K562 (cell line): ENCODE results near the gene ZNF92. TPM values are rescaled to one million over a fixed set of nuclear protein-coding genes. Genes with fewer than 3 reads are reported as not detected.

ENCODE experiments used
- ATAC-seq: fragments of 200-7000 bp; cut with Tn5 transposase; 3 replicates; pipeline ENCODE4 v1.9.1; 2020; ENCODE audit warnings: moderate library complexity
- BruUV-seq: library from RNA; stranded (reverse); fragments of 400-500 nt; replicated peaks from 2 replicates; lab custom pipeline; 2021; lab: Mats Ljungman, UMichigan
- CTCF ChIA-PET: fragments of 300-600 bp; formaldehyde crosslinking; extraction: SDS; loops from one replicate; lab custom pipeline; 2021; ENCODE audit warnings: low intra/inter-chr PET ratio; lab: Yijun Ruan, JAX
- POLR2A ChIA-PET: fragments of 300-600, 350-650 bp; sonication (Branson Sonifier 250); formaldehyde crosslinking; extraction: SDS; loops from one replicate; lab custom pipeline; 2021; ENCODE audit warnings: antibody characterized with exemption, inconsistent platforms; lab: Yijun Ruan, JAX
- DNase-seq, 4 experiments: peaks; one replicate each; pipeline versions ENCODE4 v3.0.0 to v3.0.0-alpha.2; 2011 to 2018; ENCODE audit warnings: low spot score in 3 of 4, mixed read lengths in 3 of 4; ENCODE audit errors: extremely low read depth in 1 of 4
- FAIRE-seq: peaks from 2 replicates; lab custom pipeline; 2011; peaks lifted over from hg19 to GRCh38; lab: Jason Lieb, UNC
- H2AFZ ChIP-seq: 2 replicates; pipeline ENCODE4 v1.6.0; 2011; ENCODE audit warnings: low read depth, low read length, control low read depth, inconsistent platforms
- H3K27ac ChIP-seq: fragments of 200-600 bp; 3 replicates; pipeline ENCODE4 v1.8.0; 2011; ENCODE audit warnings: low read depth, mild to moderate bottlenecking, control low read depth, inconsistent platforms, low read length, moderate library complexity, mixed read lengths; ENCODE audit errors: extremely low read depth
- H3K27me3 ChIP-seq, 2 experiments: fragments of 300-600 bp in 1 of 2; 2 replicates in 1 of 2; 3 replicates in 1 of 2; pipeline versions ENCODE4 v1.6.0 to v1.8.0; 2011; ENCODE audit warnings: inconsistent platforms in 2 of 2, low read length in 2 of 2, mild to moderate bottlenecking in 1 of 2, mixed read lengths in 1 of 2, moderate library complexity in 1 of 2; ENCODE audit not compliant: control insufficient read depth in 2 of 2, insufficient read depth in 2 of 2
- H3K36me3 ChIP-seq: fragments of 300-600 bp; 3 replicates; pipeline ENCODE4 v1.8.0; 2011; ENCODE audit warnings: mild to moderate bottlenecking, low read length, inconsistent platforms; ENCODE audit not compliant: control insufficient read depth, insufficient read depth
- H3K4me1 ChIP-seq, 2 experiments: fragments of 200-600 bp in 1 of 2; replicated peaks in 1 of 2; 2 replicates in 1 of 2; 3 replicates in 1 of 2; pipeline versions ENCODE4 v1.5.1 to v1.8.0; 2011; ENCODE audit warnings: inconsistent platforms in 2 of 2, low read length in 2 of 2, mild to moderate bottlenecking in 1 of 2, mixed read lengths in 1 of 2, moderate library complexity in 1 of 2; ENCODE audit not compliant: control insufficient read depth in 2 of 2, insufficient read depth in 2 of 2
- H3K4me2 ChIP-seq: 2 replicates; pipeline ENCODE4 v1.6.1; 2011; ENCODE audit warnings: low read length, control low read depth, inconsistent platforms, mixed read lengths; ENCODE audit not compliant: insufficient read depth
- H3K4me3 ChIP-seq: fragments of 200-600 bp; sonication (generic), shearing (Covaris generic); 2 replicates; pipeline ENCODE4 v1.5.1; 2016; ENCODE audit warnings: control low read depth, inconsistent platforms
- H3K79me2 ChIP-seq: fragments of 200-600 bp; 3 replicates; pipeline ENCODE4 v1.8.0; 2011; ENCODE audit warnings: low read length, inconsistent platforms; ENCODE audit not compliant: control insufficient read depth, insufficient read depth
- H3K9ac ChIP-seq, 2 experiments: 2 replicates each; pipeline versions ENCODE4 v1.6.0 to v1.6.1; 2011; ENCODE audit warnings: low read depth in 2 of 2, low read length in 2 of 2, control low read depth in 1 of 2, inconsistent platforms in 1 of 2, mild to moderate bottlenecking in 1 of 2, mixed read lengths in 1 of 2; ENCODE audit not compliant: insufficient read depth in 1 of 2
- H3K9me1 ChIP-seq: one replicate; pipeline ENCODE4 v1.6.0; 2011; ENCODE audit warnings: inconsistent platforms, mild to moderate bottlenecking, low read length, moderate library complexity; ENCODE audit not compliant: control insufficient read depth, insufficient read depth
- H3K9me3 ChIP-seq: replicated peaks from 2 replicates; pipeline ENCODE4 v1.5.1; 2011; ENCODE audit warnings: low read depth, low read length, inconsistent platforms; ENCODE audit not compliant: control insufficient read depth, insufficient read depth
- H4K20me1 ChIP-seq: replicated peaks from 2 replicates; pipeline ENCODE4 v1.6.1; 2011; ENCODE audit warnings: low read length, inconsistent platforms, mixed read lengths; ENCODE audit not compliant: control insufficient read depth, insufficient read depth
- ATF1 ChIP-seq, 2 experiments: fragments of 450-650 bp in 1 of 2; IDR thresholded peaks; 2 replicates each; pipeline ENCODE4 v1.6.1; 2016; ENCODE audit warnings: missing compliant biosample characterization in 1 of 2, missing genetic modification characterization in 1 of 2
- CTBP1 ChIP-seq: fragments of 450-650 bp; IDR thresholded peaks from 2 replicates; pipeline ENCODE4 v1.6.1; 2016; ENCODE audit warnings: borderline replicate concordance
- DDX20 ChIP-seq: fragments of 450-650 bp; IDR thresholded peaks from 2 replicates; pipeline ENCODE4 v1.6.1; 2016; ENCODE audit warnings: missing genetic modification characterization, low read depth, mild to moderate bottlenecking, missing compliant biosample characterization, moderate library complexity
- DMBX1 ChIP-seq: fragments of 250-450 bp; sonication (Bioruptor Pico); IDR thresholded peaks from 2 replicates; pipeline ENCODE4 v1.8.0; 2022; ENCODE audit warnings: inconsistent platforms, mild to moderate bottlenecking, moderate library complexity, borderline replicate concordance
- KLF10 ChIP-seq: fragments of 250-450 bp; sonication (Bioruptor Pico); IDR thresholded peaks from 2 replicates; pipeline ENCODE4 v1.6.1; 2021; ENCODE audit warnings: matching md5 sums
- NR2C1 ChIP-seq, 2 experiments: fragments of 450-650 bp; IDR thresholded peaks; 2 replicates each; pipeline ENCODE4 v1.6.1; 2017; ENCODE audit warnings: mild to moderate bottlenecking in 2 of 2, antibody characterized with exemption in 1 of 2, inconsistent platforms in 1 of 2, missing compliant biosample characterization in 1 of 2, missing genetic modification characterization in 1 of 2
- PTTG1 ChIP-seq: fragments of 450-650 bp; IDR thresholded peaks from 2 replicates; pipeline ENCODE4 v1.6.1; 2016; ENCODE audit warnings: low read depth, mild to moderate bottlenecking, missing genetic modification characterization, missing compliant biosample characterization
- ZFPM2 ChIP-seq: fragments of 250-450 bp; sonication (Bioruptor Pico); IDR thresholded peaks from 2 replicates; pipeline ENCODE4 v1.5.1; 2022; ENCODE audit warnings: mild to moderate bottlenecking
- ZNF239 ChIP-seq: fragments of 250-450 bp; sonication (Bioruptor Pico); IDR thresholded peaks from 2 replicates; pipeline ENCODE4 v1.4.0; 2020; ENCODE audit warnings: mild to moderate bottlenecking
- ZNF41 ChIP-seq: fragments of 250-450 bp; sonication (Bioruptor Pico); conservative IDR thresholded peaks from 2 replicates; pipeline ENCODE4 v1.4.0; 2020; ENCODE audit warnings: mild to moderate bottlenecking
- ZNF79 ChIP-seq: fragments of 250-450 bp; sonication (Bioruptor Pico); IDR thresholded peaks from 2 replicates; pipeline ENCODE4 v1.4.0; 2020; ENCODE audit warnings: low read depth, mild to moderate bottlenecking, moderate library complexity
- WGBS: fragments of 100-300 bp; shearing (Covaris generic); methylation state at CpG from one replicate; pipeline ENCODE4 v1.1.6; 2016; ENCODE audit warnings: low coverage, mixed read lengths; ENCODE audit not compliant: insufficient coverage; ENCODE audit errors: missing lambda C conversion rate; 5-methylcytosine and 5-hydroxymethylcytosine counted together
- in situ Hi-C: fragments of 300-500 bp; cut with MboI; formaldehyde crosslinking; loops from 4 replicates; pipeline ENCODE4 v1.15.0; 2018; ENCODE audit warnings: inconsistent platforms, mixed read lengths
- intact Hi-C: fragments of 100-400 bp; cut with micrococcal nuclease; formaldehyde crosslinking; loops from 2 replicates; pipeline ENCODE4 v1.14.2; 2022
- polyA plus RNA-seq, 8 experiments: library from polyadenylated mRNA; depleted of rRNA in 4 of 8; stranded (reverse) in 5 of 8; unstranded in 3 of 8; fragments of >200 nt; fragmentation: Nextera tagmentation in 2 of 8; fragmentation: Illumina TruSeq in 1 of 8; extraction: Ambion mirVana in 2 of 8; extraction: Trizol in 1 of 8; gene quantifications; 2 replicates each; pipeline versions ENCODE4 v1.2.1 to v1.2.3, GENCODE V29; 2011 to 2014; ENCODE audit warnings: inconsistent platforms in 1 of 8, missing spikeins in 1 of 8
- total RNA-seq, 7 experiments: library from RNA; depleted of rRNA in 6 of 7; stranded (reverse); fragments of >200 nt in 6 of 7; fragmentation: Illumina TruSeq in 2 of 7; extraction: Trizol in 2 of 7; gene quantifications; 2 replicates each; pipeline versions ENCODE4 v1.2.1 to v1.2.3, GENCODE V29; 2011 to 2021; ENCODE audit warnings: low replicate concordance in 1 of 7
- TF ChIP-seq, protein P1 (sequence below): fragments of 200-800 bp; sonication (Bioruptor generic); IDR thresholded peaks from 2 replicates; pipeline ENCODE4 v1.6.1; 2017; ENCODE audit warnings: missing genetic modification characterization, missing compliant biosample characterization
- TF ChIP-seq, protein P2 (sequence below): fragments of 450-650 bp; IDR thresholded peaks from 2 replicates; pipeline ENCODE4 v1.6.1; 2016; ENCODE audit warnings: missing biosample characterization, missing genetic modification characterization
- TF ChIP-seq, protein P3 (sequence below): fragments of 450-650 bp; formaldehyde crosslinking; IDR thresholded peaks from 2 replicates; pipeline ENCODE4 v1.4.0; 2022; ENCODE audit warnings: missing genetic modification characterization
- TF ChIP-seq, protein P4 (sequence below): fragments of 250-450 bp; sonication (Bioruptor Pico); IDR thresholded peaks from 2 replicates; pipeline ENCODE4 v1.4.0; 2020
- TF ChIP-seq, protein P5 (sequence below), 3 experiments: fragments of 200-800 bp in 1 of 3; sonication (Bioruptor generic) in 1 of 3; sonication (generic) in 1 of 3; formaldehyde crosslinking in 1 of 3; IDR thresholded peaks; 2 replicates each; pipeline versions ENCODE4 v1.6.1 to v1.8.0; 2016 to 2022; ENCODE audit warnings: mild to moderate bottlenecking in 2 of 3, missing compliant biosample characterization in 2 of 3, missing genetic modification characterization in 2 of 3, missing genetic modification reagents in 1 of 3

Gene ZNF92
- total and polyA plus RNA-seq, 9 of the 15 experiments (the other 6 are each of a cell fraction or from before 2014, with no cell fraction given), result 8.9 to 29.4 (median 12.5) TPM

DNA sequence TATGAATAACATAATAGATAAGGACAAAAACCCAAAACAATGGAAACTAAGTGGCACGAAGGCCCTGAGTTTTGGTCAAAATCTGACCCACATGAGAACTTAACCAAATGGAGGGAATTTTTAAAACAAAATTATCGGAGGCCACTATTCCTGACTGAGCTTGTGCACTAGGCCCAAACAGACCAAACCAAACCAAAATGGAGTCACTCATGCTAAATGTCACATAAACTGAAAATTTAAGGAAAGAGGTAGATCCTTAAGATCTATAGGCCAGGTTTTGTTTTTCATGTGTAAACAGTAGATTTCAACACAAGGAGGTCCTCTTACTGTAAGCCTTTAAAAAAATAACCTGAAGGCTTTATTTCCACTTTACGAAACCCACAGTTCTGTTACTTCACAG lies 3.8 kb upstream of the ZNF92 start:
- in situ Hi-C loops, result no loop called here
- H3K4me1 ChIP-seq, result no peaks in the 10 kb centered on the region; a peak in 2 of 5 replicates
- CTCF ChIA-PET, result no interaction called here
- no peak overlapping the region for H3K27ac ChIP-seq
- no peak overlapping the region for H2AFZ ChIP-seq
- DNase-seq, result no peak
- H3K36me3 ChIP-seq, result no peaks in the 10 kb centered on the region
- ATAC-seq, result no peak
- POLR2A ChIA-PET, result no interaction called here
- H3K9me1 ChIP-seq, result no peaks in the 10 kb centered on the region
- no peak for FAIRE-seq
- H3K9ac ChIP-seq, result no peak overlapping the region
- WGBS, result 80% methylated on average over 3 of the region's 3 CpGs
- no TSS peak for BruUV-seq
- no peaks in the 10 kb centered on the region for H3K27me3 ChIP-seq
- peaks cover 12% of the 10 kb centered on the region for H3K79me2 ChIP-seq
- intact Hi-C loops, result no loop called here
- no peaks in the 10 kb centered on the region for H3K9me3 ChIP-seq
- no peak overlapping the region for H3K4me3 ChIP-seq
- H3K4me2 ChIP-seq, result no peak overlapping the region
- no peaks in the 10 kb centered on the region for H4K20me1 ChIP-seq
- TF ChIP-seq NR2C1 (IDR thresholded peaks at IDR 0.05), result no peak
- peak; percentile 25; the same call in 1 of the 2 replicates for TF ChIP-seq NR2C1 (tag; IDR thresholded peaks at IDR 0.05)
- TF ChIP-seq, protein P1, sequence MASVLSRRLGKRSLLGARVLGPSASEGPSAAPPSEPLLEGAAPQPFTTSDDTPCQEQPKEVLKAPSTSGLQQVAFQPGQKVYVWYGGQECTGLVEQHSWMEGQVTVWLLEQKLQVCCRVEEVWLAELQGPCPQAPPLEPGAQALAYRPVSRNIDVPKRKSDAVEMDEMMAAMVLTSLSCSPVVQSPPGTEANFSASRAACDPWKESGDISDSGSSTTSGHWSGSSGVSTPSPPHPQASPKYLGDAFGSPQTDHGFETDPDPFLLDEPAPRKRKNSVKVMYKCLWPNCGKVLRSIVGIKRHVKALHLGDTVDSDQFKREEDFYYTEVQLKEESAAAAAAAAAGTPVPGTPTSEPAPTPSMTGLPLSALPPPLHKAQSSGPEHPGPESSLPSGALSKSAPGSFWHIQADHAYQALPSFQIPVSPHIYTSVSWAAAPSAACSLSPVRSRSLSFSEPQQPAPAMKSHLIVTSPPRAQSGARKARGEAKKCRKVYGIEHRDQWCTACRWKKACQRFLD (CRISPR knock-in tag), result peak; percentile 61; the same call in 1 of the 2 replicates
- TF ChIP-seq, protein P2, sequence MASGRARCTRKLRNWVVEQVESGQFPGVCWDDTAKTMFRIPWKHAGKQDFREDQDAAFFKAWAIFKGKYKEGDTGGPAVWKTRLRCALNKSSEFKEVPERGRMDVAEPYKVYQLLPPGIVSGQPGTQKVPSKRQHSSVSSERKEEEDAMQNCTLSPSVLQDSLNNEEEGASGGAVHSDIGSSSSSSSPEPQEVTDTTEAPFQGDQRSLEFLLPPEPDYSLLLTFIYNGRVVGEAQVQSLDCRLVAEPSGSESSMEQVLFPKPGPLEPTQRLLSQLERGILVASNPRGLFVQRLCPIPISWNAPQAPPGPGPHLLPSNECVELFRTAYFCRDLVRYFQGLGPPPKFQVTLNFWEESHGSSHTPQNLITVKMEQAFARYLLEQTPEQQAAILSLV (tag), result peak; percentile 75
- TF ChIP-seq DDX20 (tag), result 0 out of 2 replicates have a peak, but pooled peaks have one; percentile 38
- TF ChIP-seq ZFPM2 (CRISPR knock-in tag), result no peak
- peak; percentile 64; the same call in 1 of the 2 replicates for TF ChIP-seq ZNF41 (CRISPR knock-in tag)
- TF ChIP-seq PTTG1 (tag), result peak; percentile 80
- 0 out of 2 replicates have a peak, but pooled peaks have one; percentile 9 for TF ChIP-seq ZNF239 (CRISPR knock-in tag)
- TF ChIP-seq CTBP1, result no peak
- TF ChIP-seq, protein P3, sequence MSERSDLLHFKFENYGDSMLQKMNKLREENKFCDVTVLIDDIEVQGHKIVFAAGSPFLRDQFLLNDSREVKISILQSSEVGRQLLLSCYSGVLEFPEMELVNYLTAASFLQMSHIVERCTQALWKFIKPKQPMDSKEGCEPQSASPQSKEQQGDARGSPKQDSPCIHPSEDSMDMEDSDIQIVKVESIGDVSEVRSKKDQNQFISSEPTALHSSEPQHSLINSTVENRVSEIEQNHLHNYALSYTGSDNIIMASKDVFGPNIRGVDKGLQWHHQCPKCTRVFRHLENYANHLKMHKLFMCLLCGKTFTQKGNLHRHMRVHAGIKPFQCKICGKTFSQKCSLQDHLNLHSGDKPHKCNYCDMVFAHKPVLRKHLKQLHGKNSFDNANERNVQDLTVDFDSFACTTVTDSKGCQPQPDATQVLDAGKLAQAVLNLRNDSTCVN (CRISPR knock-in tag), result no peak; the same call in 1 of the 2 replicates
- TF ChIP-seq DMBX1, result peak; percentile 85
- no peak for TF ChIP-seq ATF1 (CRISPR knock-in tag; IDR thresholded peaks at IDR 0.05)
- 0 out of 2 replicates have a peak, but pooled peaks have one; percentile 19 for TF ChIP-seq ATF1 (tag; IDR thresholded peaks at IDR 0.05)
- TF ChIP-seq KLF10 (CRISPR knock-in tag), result no peak
- TF ChIP-seq, protein P4, sequence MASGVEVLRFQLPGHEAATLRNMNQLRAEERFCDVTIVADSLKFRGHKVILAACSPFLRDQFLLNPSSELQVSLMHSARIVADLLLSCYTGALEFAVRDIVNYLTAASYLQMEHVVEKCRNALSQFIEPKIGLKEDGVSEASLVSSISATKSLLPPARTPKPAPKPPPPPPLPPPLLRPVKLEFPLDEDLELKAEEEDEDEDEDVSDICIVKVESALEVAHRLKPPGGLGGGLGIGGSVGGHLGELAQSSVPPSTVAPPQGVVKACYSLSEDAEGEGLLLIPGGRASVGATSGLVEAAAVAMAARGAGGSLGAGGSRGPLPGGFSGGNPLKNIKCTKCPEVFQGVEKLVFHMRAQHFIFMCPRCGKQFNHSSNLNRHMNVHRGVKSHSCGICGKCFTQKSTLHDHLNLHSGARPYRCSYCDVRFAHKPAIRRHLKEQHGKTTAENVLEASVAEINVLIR (CRISPR knock-in tag), result no peak
- TF ChIP-seq, protein P5, sequence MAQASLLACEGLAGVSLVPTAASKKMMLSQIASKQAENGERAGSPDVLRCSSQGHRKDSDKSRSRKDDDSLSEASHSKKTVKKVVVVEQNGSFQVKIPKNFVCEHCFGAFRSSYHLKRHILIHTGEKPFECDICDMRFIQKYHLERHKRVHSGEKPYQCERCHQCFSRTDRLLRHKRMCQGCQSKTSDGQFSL (CRISPR knock-in tag; IDR thresholded peaks at IDR 0.05), result no peak
- TF ChIP-seq, protein P5 (tag; IDR thresholded peaks at IDR 0.05), result peak in 1 of 2 experiments; percentile 88; a peak in 2 of 4 replicates
- TF ChIP-seq ZNF79 (CRISPR knock-in tag), result no peak
